GM13976 (cell line): Measurements from ENCODE around the gene THAP8.
A peak's percentile ranks its signal among the peaks of the same experiment; 100 is the strongest.

Experiments
- DNase-seq: peaks from one replicate; pipeline ENCODE4 v3.0.0; 2012; ENCODE audit warnings: low spot score
- CTCF ChIP-seq: IDR thresholded peaks from 2 replicates; pipeline ENCODE4 v1.5.1; 2012; ENCODE audit warnings: borderline replicate concordance, mild to moderate bottlenecking; ENCODE audit not compliant: insufficient read depth; ENCODE audit errors: extremely low read depth, missing control alignments, control extremely low read depth
- in situ Hi-C: fragments of 300-500 bp; cut with MboI; formaldehyde crosslinking; loops from one replicate; pipeline ENCODE4 v1.12.0; 2022; ENCODE audit warnings: low sequenced_read_pairs, mixed read lengths, inconsistent platforms; ENCODE audit not compliant: unreplicated experiment

The THAP8 gene

GRCh38 chr19:36008336-36008978 is 45.6 kb downstream of the THAP8 start, which contains the start of gene SYNE4:
Gene SYNE4, minus strand, starts transcription at chr19:36008813. Its CDS starts 132 bp downstream, at chr19:36008681.
- in situ Hi-C loops = no loop called here

GRCh38 chr19:36006955-36007354 is 47.1 kb downstream of the THAP8 start:
- no peak for TF ChIP-seq CTCF
- no peak for DNase-seq
- in situ Hi-C loops = no loop called here

More at GRCh38 chr19:36008336-36008978, 45.6 kb downstream of the THAP8 start, which contains the start of gene SYNE4:
- no peak for DNase-seq
- no peak for TF ChIP-seq CTCF

- no peak for TF ChIP-seq CTCF
- in situ Hi-C loops = no loop called here
- DNase-seq = no peak
These were observed 50.8 kb downstream of the THAP8 start for GRCh38 chr19:36003284-36003683.

- no peak for TF ChIP-seq CTCF
- in situ Hi-C loops = no loop called here
- no peak for DNase-seq
These were observed 52.5 kb downstream of the THAP8 start for GRCh38 chr19:36001605-36002004.

- no peak for DNase-seq
- no peak for TF ChIP-seq CTCF
- in situ Hi-C loops = no loop called here
These were observed 57.3 kb downstream of the THAP8 start for GRCh38 chr19:35996777-35997176.

- TF ChIP-seq CTCF = no peak
- DNase-seq = peak; percentile 99
- in situ Hi-C loops = no loop called here
These were observed 58.8 kb downstream of the THAP8 start, which contains the start of gene SDHAF1 for GRCh38 chr19:35995048-35995993. Gene SDHAF1, plus strand, starts transcription at chr19:35995188. Its CDS starts 87 bp downstream, at chr19:35995275.
